Anterior cingulate cortex (tissue), 58 donors: Measurements from ENCODE around the gene FBXO42.
A peak's percentile ranks its signal among the peaks of the same experiment; 100 is the strongest.

Source experiments
- DNase-seq, 58 donors: peaks; one replicate each; lab custom pipeline; 2025; lab: John Stamatoyannopoulos, UW

FBXO42 gene

DNA sequence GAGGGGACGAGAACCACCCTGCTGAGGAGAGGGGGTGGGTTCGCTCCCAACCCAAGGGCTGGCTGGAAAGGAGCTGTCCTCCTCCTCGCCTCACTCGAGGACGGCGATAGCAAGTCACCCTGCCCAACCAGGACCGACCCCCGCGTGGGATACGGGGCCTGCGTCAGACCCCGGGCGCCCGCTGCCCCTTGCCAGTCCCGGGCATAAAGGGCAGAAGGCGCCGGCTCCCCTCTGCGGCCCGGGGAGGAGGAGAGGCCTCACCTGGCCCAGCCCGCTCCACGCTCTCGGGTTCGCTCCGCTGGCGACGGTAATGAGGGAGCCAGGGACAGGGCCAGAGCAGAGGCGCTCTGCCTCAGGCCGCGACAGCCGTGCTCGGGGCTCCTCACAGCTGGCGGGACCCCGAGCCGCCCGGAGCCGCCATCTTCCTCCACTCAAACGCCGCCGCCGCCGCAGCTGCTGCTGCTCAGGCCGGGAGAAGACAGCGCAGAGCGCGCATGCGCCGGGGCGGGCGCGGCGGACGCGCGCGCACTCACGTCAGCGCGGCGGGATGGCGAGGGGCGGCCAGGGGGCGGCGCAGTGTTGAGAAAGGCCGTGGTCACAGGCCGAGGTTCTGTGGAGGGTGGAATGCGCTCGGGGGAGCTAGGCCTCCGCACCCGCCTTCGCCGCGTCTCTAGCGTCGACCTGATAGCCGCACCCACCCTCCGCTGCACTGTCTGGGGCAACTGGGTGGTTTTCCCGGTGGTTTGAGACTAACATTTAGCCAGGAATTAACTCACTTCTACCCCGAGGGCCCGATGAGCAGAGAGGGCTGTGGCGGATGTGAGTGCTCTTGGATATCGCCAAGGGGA is at the start of gene FBXO42:
FBXO42 (minus strand) TSS at position 487 of the 848 bp plus-strand sequence. CDS start 37,062 bp downstream, outside the sequence.
- DNase-seq: peak; percentile 18 to 91 (median 86)

DNA sequence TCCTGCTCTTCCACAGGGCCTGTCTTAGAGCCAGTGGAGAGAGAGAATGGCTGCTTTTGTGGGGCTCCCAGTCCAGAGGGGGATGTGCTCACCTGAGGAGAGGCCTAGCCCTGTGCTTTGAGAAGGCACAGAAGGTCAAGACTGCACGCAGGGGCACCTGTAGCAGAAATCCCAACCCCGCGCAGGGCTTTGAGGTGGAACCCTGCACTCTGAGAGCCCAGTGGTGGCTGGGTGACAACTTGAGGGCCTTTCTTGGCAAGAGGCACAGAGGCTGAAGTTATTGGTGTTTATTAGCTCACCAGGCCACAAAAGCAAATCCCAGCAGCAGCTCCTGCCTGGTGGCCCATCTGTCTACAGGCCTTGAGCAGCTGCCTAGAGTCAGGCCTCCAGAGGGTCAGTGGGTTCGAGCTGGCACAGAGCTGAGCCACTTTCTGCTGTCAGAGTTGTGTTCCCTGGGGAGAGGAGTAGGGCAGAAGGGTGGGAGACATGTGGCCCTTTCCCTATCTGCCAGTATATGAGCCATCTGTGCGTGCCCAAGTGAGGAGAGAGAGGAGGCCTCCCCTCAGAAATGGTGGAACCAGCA is 46.2 kb upstream of the FBXO42 start:
- DNase-seq: no peak

DNA sequence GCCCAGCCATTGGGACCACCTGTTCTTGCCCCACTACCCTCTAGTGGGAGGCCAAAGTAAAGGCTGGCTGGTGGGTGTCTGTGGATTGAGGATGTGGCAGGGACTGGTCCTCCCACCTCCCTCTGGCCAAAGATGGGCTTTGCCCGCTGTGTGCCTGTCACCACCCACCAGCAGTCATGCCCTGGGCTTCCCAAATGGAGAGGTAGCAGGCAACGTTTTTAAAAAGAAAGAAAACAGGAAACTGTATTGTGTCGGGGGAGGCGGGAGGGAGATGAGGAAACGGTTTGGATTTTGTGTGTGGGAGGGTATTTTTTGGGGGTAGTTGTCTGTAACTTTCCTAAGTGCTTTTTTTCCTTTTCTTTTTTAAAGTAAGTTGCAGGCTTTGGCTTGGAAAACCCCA is 44.8 kb upstream of the FBXO42 start:
- no peak for DNase-seq

DNA sequence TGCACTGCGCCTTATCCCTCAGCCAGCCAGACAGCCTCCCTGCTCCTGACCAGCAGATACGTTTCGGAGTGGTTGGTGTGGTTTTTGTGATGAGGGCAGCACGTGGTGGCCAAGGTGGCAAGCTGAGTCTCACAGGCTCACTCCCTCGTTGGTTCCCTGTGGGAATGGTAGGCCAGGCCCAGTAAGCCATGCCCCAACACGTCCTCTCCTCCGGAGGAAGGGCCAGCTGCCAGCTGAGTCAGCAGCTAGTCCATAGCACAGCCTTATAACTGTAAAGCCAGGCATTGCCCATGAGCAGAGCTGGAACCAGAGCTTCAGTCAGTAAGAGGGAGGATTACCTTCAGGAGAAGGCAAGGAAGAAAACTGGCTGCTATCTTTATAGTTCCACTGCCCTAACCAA is 44.3 kb upstream of the FBXO42 start:
- peak in 1 of 58 donors; percentile 13 for DNase-seq

GRCh38 chr1:16394977-16395376 is 42.7 kb upstream of the FBXO42 start:
- no peak for DNase-seq

GRCh38 chr1:16393570-16394521 is 41.6 kb upstream of the FBXO42 start:
- peak in 42 of 58 donors; percentile 5 to 66 (median 29) for DNase-seq

- peak in 1 of 58 donors; percentile 10 for DNase-seq
Measured at GRCh38 chr1:16392740-16393569, 40.7 kb upstream of the FBXO42 start.

DNA sequence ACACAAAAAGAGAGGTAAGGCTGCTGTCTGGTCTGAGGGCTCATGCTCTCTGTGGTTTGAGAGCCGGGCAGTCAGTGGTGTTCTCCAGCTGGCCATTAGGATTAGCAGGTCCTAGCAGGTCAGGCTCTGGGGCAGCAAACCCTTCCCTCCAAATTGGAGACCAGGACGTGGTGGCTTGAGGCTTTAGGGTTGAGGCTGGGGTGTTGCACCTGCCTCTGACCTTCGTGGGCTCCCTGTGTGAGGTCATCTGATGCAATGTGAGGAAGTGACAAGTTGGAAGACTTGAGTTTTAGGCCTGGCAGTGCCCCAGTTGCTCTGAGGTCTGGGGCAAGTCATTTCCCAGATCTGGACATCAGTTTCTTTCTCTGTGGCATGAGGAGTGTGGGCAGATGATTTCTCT is 39.1 kb upstream of the FBXO42 start:
- no peak for DNase-seq

GRCh38 chr1:16387201-16388188 is 35.2 kb upstream of the FBXO42 start:
- no peak for DNase-seq

DNA sequence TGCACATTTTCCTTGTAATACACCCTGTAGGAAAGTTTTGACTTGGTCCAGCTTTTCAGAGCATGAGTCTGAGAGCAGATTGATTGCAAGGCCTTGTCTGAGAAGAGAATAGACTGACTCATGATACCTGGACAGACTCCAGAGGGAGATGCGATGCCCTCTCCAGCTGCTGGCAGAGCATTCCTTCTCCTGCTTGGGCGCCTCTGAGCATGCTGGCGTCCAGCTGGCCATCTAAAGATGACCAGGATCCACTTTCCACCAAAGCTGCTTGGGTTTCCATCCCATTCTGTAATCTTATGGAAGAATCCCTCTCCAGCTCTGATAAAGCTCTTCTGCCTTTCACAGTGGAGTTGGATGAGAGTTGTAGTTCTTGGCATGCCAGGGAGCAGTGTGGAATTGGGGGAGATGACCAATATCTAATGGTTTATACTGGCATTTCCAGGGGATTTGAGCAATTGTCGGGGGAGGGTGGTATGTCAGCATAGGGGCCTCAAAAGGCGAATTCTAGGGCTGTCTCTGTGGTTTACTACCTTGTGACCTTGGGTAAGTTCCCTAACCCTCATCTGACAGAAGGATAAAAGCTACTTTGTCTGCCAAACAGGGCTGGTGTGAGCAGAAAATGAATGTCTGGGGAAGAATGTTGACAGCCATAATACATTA is 34.3 kb upstream of the FBXO42 start:
- DNase-seq: peak in 14 of 58 donors; percentile 6 to 59 (median 17)

DNA sequence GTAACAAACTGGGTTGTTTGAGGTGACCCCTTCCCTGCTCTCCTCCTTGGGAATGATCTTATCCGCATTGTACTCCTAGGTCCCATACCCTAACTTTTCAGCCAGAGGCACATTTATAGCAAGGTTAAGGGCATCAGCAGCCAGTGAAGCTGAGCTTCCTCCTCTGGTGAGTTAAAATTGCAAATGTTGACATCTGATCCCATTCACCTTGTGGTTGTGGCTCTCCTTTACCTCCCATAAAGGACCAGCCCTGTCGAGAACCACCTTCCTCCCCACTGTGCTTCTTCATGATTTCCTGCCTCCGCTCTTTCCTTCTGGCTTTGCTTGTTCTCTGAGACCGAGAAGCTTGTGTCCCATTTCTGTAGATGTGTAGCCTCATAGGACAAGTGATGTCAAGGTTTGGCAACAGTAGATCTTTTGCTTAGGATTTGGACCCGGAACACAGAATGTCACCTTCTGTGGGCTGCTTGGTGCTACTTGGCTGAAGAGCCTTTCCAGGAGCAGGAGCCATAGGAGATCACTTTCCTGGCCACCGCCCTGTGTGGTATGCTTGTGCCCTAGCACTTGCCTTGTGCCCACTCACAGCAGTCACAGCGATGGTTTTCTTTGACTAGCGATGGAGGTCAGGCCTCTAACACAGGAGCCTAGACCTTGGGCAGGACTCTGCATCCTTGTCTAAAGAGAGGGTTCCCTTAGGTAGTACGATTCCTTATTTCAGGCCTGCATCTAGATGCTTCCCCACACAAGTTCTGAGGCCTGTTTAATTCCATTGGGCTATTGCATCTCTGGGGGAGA is 33.6 kb upstream of the FBXO42 start:
- DNase-seq: no peak

GRCh38 chr1:16383888-16384287 is 31.6 kb upstream of the FBXO42 start:
- DNase-seq: no peak

- DNase-seq: no peak
Measured at GRCh38 chr1:16380868-16381267, 28.6 kb upstream of the FBXO42 start.

DNA sequence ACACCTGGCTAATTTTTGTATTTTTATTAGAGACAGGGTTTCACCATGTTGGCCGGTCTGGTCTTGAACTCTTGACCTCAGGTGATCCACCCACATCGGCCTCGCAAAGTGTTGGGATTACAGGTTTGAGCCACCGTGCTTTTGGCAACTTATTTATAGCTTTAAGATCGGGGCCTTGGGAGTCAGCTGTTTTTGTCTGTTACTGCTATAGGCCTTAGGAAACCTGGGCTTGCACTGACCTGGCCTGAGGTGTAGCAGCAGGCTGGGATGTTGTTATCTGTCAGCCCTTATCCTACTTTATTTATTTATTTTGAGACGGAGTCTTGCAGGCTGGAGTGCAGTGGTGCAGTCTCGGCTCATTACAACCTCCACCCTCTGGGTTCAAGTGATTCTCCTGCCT is 26.2 kb upstream of the FBXO42 start:
- no peak for DNase-seq

- no peak for DNase-seq
Measured at GRCh38 chr1:16376971-16377370, 24.7 kb upstream of the FBXO42 start.

GRCh38 chr1:16375521-16376340 is 23.5 kb upstream of the FBXO42 start:
- DNase-seq: no peak
